A549 (cell line): ENCODE results near the gene ARHGAP12.

Experiments
- CTCF ChIP-seq: fragments of >200 bp; sonication (Bioruptor Twin); formaldehyde crosslinking; IDR thresholded peaks from 3 replicates; pipeline ENCODE4 v1.5.1; 2016
- HOXB13 ChIP-seq: fragments of 250-450 bp; sonication (Bioruptor Pico); IDR thresholded peaks from 2 replicates; pipeline ENCODE4 v1.5.0; 2020; ENCODE audit warnings: low read depth, mild to moderate bottlenecking, moderate library complexity
- MAZ ChIP-seq: fragments of 150-350 bp; IDR thresholded peaks from 2 replicates; pipeline ENCODE4 v1.6.1; 2014; ENCODE audit warnings: antibody characterized with exemption, low read depth, low read length, borderline replicate concordance
- MYC ChIP-seq: IDR thresholded peaks from 2 replicates; pipeline ENCODE4 v1.6.1; 2012; ENCODE audit warnings: mild to moderate bottlenecking, inconsistent platforms, low read length, improper control_type of control experiment, borderline replicate concordance
- RAD21 ChIP-seq, 2 experiments: fragments of >200 bp in 1 of 2; sonication (Bioruptor Twin) in 1 of 2; formaldehyde crosslinking in 1 of 2; IDR thresholded peaks in 1 of 2; conservative IDR thresholded peaks in 1 of 2; 2 replicates in 1 of 2; 3 replicates in 1 of 2; pipeline ENCODE4 v1.6.1; 2012 to 2018; ENCODE audit warnings: inconsistent platforms in 1 of 2
- RNF2 ChIP-seq: fragments of 200-600 bp; sonication (generic); IDR thresholded peaks from 2 replicates; pipeline ENCODE4 v1.6.1; 2016; ENCODE audit warnings: low read depth, mild to moderate bottlenecking, antibody characterized with exemption, moderate library complexity, borderline replicate concordance

GRCh38 chr10:31823358-31823757 is 105.3 kb downstream of the ARHGAP12 start:
- TF ChIP-seq CTCF, result no peak
- TF ChIP-seq RAD21 (conservative IDR thresholded peaks at IDR 0.05 in 1 of 2, IDR thresholded peaks at IDR 0.05 in 1 of 2), result no peak
- TF ChIP-seq MAZ, result no peak
- no peak for TF ChIP-seq MYC
- TF ChIP-seq HOXB13 (CRISPR knock-in tag), result no peak
- TF ChIP-seq RNF2, result no peak
